HUDEP-2 (cell line): ENCODE data around the gene TMBIM1.

Experiments
- DNase-seq, 76 experiments: peaks; one replicate each; lab custom pipeline; 2025; ENCODE audit not compliant: unreplicated experiment in 76 of 76; lab: John Stamatoyannopoulos, UW

TMBIM1 gene

DNA sequence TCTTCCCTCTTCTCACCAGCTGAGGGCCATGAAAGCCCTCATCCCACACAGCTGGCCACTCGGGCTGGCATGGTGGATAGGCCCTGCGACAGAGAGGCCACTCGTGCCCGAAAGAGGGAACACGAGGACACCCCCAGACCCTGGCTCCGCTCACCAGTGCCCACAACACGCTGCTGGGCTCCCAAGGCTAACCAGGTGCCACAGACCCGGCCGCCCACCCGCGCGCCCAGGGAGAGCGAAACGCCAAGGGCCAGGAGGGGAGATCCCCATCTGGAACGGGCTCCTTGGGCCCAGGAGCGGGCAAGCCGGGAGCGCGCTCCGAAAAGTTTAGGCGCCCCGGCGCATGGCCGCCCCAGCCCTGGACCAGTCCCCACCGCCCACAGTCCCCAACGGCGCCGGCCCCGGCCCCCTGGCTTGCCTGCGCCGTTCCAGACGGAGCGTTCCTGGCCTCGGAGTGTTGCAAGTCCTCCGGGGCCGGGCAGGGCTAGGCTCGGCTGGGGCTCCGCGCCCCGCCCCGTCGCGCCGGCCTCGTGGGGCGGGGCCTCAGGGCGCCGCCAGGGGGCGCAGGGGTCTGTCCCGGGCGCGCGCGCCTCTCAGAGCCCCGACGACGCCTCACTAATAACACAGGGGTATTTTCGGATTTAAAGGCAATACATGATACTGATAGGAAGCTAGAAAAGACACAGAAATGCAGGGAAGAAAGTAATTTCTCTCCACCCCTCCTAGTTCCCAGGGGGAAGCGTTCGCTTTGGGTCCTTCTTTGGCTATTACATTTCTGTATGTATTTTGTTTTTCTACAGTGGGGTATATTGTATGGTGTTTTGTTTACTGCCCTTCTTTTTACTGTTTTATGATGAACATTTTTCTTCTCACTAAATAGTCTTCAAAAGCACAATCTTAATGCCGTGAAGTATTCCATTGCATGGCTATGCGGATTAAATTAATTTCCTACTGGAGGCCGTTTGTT lies at the start of gene TMBIM1:
Gene TMBIM1 (minus strand): TSS at position 456 of the 967 bp plus-strand sequence. CDS start 10,362 bp downstream, outside the sequence.
- peak in 68 of 76 experiments; percentile 21 to 83 (median 66) for DNase-seq

GRCh38 chr2:218341381-218341780 lies 49.1 kb upstream of the TMBIM1 start:
- no peak for DNase-seq

DNA sequence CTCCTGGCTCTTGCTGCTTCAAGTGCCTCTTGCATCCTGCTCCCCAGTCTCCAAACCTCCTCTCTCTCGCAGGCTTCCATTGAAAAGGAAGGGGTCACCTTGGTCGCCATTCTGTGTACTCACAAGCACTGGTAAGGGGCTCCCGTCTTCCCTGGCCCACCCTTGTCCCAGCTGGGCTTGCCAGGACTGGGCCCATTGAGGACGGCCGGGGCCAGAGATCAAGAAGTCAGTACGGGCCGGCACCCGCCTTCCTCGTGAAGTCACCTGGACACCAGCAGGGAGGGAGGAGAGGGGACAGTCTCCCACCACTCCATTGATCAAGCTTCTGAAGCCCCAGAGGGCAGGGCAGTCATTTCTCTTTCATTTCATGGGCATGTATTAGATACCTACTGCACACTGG lies 48.4 kb upstream of the TMBIM1 start:
- no peak for DNase-seq

DNA sequence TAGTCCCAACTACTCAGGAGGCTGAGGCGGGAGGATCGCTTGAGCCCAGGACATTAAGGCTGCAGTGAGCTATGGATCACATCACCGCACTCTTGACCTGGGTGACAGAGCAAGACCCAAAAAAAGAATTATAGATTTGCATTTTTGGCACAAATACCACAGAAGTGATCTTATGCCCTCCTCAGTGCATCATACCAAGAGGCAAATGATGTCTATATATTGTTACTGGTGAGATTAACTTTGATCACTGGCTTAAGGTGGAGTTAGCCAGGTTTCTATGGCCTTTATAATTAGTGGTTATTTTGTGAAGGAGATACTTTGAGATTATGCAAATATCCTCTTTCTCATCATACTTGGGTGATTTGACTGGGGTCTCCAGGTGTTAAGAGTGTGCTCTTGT lies 42.2 kb upstream of the TMBIM1 start:
- no peak for DNase-seq

GRCh38 chr2:218332920-218333645 lies 40.8 kb upstream of the TMBIM1 start:
- DNase-seq: peak in 60 of 76 experiments; percentile 3 to 76 (median 42)

DNA sequence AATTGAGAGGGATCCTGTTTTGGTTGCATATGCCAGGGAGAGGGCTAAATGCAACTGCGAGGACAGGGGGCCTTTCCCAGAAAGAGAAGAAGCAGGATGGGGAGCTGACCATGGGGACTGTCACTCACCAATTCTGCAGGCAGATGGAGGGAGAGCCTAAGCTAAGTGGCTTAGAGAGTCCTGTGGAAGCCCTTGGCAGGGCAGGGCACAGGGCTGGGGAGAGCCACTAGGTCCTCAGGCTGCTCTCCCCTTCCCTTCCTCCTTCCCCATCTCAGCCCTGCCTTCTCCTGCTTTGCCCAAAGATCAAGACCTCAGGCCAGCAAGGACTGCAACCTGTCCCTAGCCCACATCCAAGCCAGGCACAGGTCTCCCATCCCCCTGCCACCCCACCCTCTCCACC lies 40.0 kb upstream of the TMBIM1 start:
- DNase-seq: no peak

- no peak for DNase-seq
These were observed 39.4 kb upstream of the TMBIM1 start for GRCh38 chr2:218331745-218332144.

GRCh38 chr2:218329826-218330593 lies 37.7 kb upstream of the TMBIM1 start:
- DNase-seq: no peak

GRCh38 chr2:218329027-218329825 lies 36.9 kb upstream of the TMBIM1 start:
- no peak for DNase-seq

DNA sequence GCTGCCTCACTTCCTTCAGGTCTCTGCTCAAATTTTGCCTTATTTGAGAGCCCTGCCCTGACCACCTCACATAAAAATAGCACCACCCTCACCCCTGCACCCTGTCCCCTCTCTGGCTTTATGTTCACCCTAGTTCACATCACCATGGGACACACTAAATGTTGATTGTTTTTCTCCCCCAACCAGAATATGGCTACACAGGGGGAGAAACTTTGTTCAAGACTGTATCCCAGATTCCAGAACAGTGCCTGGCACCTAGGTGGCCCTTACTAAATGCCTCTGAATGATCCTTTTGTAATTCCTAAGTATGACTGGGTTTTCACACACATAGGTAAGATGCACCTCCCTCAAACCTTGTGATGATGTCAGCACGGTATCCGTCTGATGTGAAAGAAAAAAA lies 36.0 kb upstream of the TMBIM1 start:
- DNase-seq: no peak

- peak in 1 of 76 experiments; percentile 7 for DNase-seq
These were observed 35.3 kb upstream of the TMBIM1 start for GRCh38 chr2:218327451-218328210.

GRCh38 chr2:218326315-218326714 lies 34.0 kb upstream of the TMBIM1 start:
- no peak for DNase-seq

- DNase-seq: no peak
These were observed 33.4 kb upstream of the TMBIM1 start for GRCh38 chr2:218325566-218326160.

DNA sequence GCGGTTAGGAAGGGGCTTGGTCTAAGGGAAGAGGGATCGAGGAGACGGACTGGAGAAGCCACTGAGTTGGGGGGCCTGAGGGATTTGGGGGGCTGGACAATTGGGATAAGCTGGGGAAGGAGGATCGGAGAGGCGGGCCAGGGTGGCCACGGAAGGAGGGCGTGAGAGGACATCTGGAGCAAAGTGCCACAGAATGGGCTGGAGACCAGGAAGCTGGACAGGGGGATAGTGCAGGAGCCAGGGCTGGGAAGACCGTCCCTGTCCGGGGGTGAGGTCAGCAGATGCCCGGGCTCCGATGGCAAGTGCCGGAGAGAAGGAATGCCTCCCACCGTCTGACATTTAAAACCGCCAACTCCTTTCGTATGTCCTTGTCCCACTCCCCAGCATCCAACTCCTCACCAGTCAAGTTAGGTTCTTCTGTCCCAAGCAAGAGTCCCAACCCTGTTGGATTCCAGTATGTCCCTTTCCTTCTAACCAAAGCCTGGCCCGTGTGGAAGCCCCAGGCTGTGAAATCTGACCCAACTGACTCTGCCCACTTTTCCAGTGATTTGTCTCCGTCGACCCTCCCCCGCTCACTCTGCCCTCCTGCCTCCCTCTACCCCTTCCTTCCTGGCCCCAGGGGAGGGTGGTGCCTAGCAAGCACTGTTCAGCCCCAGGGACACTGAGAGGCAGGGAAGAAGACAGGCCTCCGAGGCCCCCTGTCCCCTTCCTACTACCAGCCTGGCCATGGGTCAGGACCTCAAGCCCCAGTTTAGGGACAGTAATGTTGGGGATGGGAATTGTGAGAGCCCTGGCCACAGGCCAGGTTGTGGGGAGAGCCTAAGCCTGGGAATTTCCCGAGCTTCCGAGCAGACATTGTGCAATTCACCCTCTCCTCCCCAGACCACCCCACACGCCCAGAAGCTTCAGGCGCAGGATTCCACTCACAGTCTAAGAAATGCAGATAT lies 31.5 kb upstream of the TMBIM1 start:
- DNase-seq: no peak

DNA sequence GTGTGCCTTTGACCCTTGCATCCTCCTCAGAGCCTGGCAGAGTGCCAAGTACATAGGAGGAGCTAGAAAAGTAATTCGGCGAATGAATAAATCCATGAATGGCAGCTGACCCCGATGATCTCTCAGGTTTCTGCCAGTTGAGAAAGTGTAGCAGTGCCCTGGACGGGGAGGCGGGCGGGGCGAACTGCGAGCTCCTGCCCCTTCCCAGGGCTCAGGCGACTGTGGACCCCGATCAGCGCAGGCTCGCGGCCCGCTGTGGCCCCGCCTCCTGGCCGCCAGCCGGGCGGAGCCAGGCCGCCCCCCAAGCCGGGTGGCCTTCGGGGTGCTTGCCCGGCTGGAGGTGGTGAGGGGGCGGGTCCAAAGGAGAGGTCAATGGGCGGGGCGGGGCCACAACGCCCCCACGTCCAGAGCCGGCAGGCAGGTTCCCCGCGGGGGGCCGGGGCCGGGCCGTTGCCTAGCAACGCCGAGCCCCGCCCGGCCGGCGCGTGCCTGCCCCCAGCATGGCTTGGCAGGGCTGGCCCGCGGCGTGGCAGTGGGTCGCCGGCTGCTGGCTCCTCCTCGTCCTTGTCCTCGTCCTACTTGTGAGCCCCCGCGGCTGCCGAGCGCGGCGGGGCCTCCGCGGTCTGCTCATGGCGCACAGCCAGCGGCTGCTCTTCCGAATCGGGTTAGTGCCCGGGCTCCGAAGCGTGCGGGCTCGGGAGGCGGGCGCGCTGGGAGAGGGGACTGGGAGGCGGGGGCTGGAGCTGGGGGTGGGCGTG lies 30.6 kb upstream of the TMBIM1 start:
- DNase-seq: peak in 58 of 76 experiments; percentile 6 to 87 (median 50)

DNA sequence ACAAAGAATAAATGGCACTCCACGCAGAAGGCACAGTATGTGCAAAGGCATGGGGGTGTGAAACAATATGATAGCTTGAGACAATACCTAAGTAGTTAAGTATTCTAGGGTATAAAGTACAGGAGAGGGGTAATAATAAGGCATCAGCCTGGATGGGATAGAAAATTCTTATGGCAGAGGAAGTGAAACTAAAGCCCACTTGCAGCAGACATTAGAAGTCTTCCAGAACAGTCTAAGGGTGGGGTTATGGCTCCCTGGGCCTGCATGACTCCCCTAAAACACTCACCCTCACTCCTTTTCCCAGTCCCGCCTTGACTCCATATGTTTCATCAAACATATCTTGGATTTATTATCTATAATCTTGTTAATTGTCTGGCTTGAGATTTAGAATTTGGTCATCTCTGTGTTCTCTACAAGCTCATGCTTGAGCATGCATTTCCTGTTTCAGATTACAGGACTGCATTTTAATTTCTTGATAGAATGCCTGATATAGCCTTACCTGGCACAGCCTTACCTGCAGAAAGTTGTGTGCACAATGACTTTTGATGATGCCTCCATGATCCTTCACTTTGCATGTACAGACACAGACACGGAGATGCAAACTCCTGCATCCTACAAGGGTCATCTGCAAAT lies 28.5 kb upstream of the TMBIM1 start:
- DNase-seq: no peak
